A673 (cell line): ENCODE data around the gene ERG. TPM values are rescaled to one million over a fixed set of nuclear protein-coding genes. Genes with fewer than 3 reads are reported as not detected.

Experiments used
- BruUV-seq: library from RNA; stranded (reverse); fragments of 400-500 nt; replicated peaks from 2 replicates; lab custom pipeline; 2021; lab: Mats Ljungman, UMichigan
- CTCF ChIA-PET: fragments of 300-600 bp; sonication (Branson Sonifier 250); formaldehyde crosslinking; loops from one replicate; lab custom pipeline; 2022; ENCODE audit warnings: antibody characterized with exemption; lab: Charles Lee
- POLR2A ChIA-PET: fragments of 300-600 bp; sonication (Branson Sonifier 250); formaldehyde crosslinking; loops from one replicate; lab custom pipeline; 2022; ENCODE audit warnings: antibody characterized with exemption; ENCODE audit not compliant: low non-redundant PET; lab: Charles Lee
- DNase-seq: peaks from one replicate; pipeline ENCODE4 v3.0.0-alpha.2; 2015; ENCODE audit warnings: low spot score
- H3K27ac ChIP-seq: fragments of 200-600 bp; sonication (generic); 2 replicates; pipeline ENCODE4 v1.5.1; 2016; ENCODE audit warnings: mixed run types, low read depth, mild to moderate bottlenecking, mixed read lengths, antibody characterized with exemption, low read length; ENCODE audit not compliant: poor library complexity, severe bottlenecking
- H3K27me3 ChIP-seq: fragments of 200-600 bp; sonication (generic); replicated peaks from 2 replicates; pipeline ENCODE4 v1.6.1; 2017; ENCODE audit warnings: mixed run types, low read depth, mild to moderate bottlenecking, mixed read lengths, antibody characterized with exemption, low read length; ENCODE audit not compliant: insufficient read depth, poor library complexity
- H3K36me3 ChIP-seq: fragments of 200-600 bp; sonication (generic); 2 replicates; pipeline ENCODE4 v1.6.1; 2016; ENCODE audit warnings: mixed run types, mild to moderate bottlenecking, mixed read lengths, antibody characterized with exemption, low read length; ENCODE audit not compliant: insufficient read depth, poor library complexity, severe bottlenecking
- H3K4me1 ChIP-seq: fragments of 200-600 bp; sonication (generic); 2 replicates; pipeline ENCODE4 v1.6.1; 2017; ENCODE audit warnings: mixed run types, mild to moderate bottlenecking, mixed read lengths, antibody characterized with exemption, low read length; ENCODE audit not compliant: insufficient read depth, poor library complexity, severe bottlenecking
- H3K4me3 ChIP-seq: fragments of 200-600 bp; sonication (generic); 2 replicates; pipeline ENCODE4 v1.5.1; 2016; ENCODE audit warnings: low read depth, mixed run types, mild to moderate bottlenecking, mixed read lengths, low read length; ENCODE audit not compliant: poor library complexity, severe bottlenecking
- H3K9me3 ChIP-seq: fragments of 200-600 bp; sonication (generic); 2 replicates; pipeline ENCODE4 v1.6.1; 2016; ENCODE audit warnings: mixed run types, low read depth, mild to moderate bottlenecking, mixed read lengths, antibody characterized with exemption, low read length; ENCODE audit not compliant: poor library complexity, severe bottlenecking
- CTCF ChIP-seq: fragments of 300-800, 200-600 bp; sonication (generic); conservative IDR thresholded peaks from 2 replicates; pipeline ENCODE4 v1.5.1; 2017; ENCODE audit warnings: low read depth, mild to moderate bottlenecking, antibody characterized with exemption, low read length, moderate library complexity, mixed read lengths
- EZH2 ChIP-seq: fragments of 200-600 bp; sonication (generic); IDR thresholded peaks from 2 replicates; pipeline ENCODE4 v1.6.1; 2017; ENCODE audit warnings: borderline replicate concordance, low read depth, mild to moderate bottlenecking, mixed read lengths, antibody characterized with exemption, low read length; ENCODE audit not compliant: poor library complexity, severe bottlenecking
- intact Hi-C: fragments of 100-400 bp; cut with micrococcal nuclease; formaldehyde crosslinking; loops from one replicate; pipeline ENCODE4 v1.10.0; 2022; ENCODE audit not compliant: unreplicated experiment
- total RNA-seq: library from RNA; stranded (reverse); gene quantifications from 2 replicates; pipeline ENCODE4 v1.2.3, GENCODE V29; 2021

The ERG gene
- total RNA-seq, 1 experiment from 2014 or later = not detected

- Histone ChIP-seq H3K9me3 (no peaks in the 10 kb centered on the region), H3K27ac (no peak overlapping the region), H3K4me1 (no peaks in the 10 kb centered on the region), H3K27me3 (peaks cover 22% of the 10 kb centered on the region), H3K4me3 (no peak overlapping the region), H3K36me3 (no peaks in the 10 kb centered on the region)
- intact Hi-C loops = no loop called here
- TF ChIP-seq CTCF (no peak), EZH2 (no peak)
- BruUV-seq = no TSS peak
- ChIA-PET CTCF (no interaction called here), POLR2A (no interaction called here)
- DNase-seq = no peak
These were observed 158.1 kb downstream of the ERG start for GRCh38 chr21:38340131-38340530.

GRCh38 chr21:38337793-38338192, 160.5 kb downstream of the ERG start:
- H3K36me3 ChIP-seq = no peaks in the 10 kb centered on the region
- BruUV-seq = no TSS peak
- H3K27me3 ChIP-seq = peaks cover 8% of the 10 kb centered on the region
- POLR2A ChIA-PET = no interaction called here
- no peak overlapping the region for H3K27ac ChIP-seq
- no peak for DNase-seq
- TF ChIP-seq CTCF = no peak
- TF ChIP-seq EZH2 = no peak
- no peaks in the 10 kb centered on the region for H3K4me1 ChIP-seq
- H3K4me3 ChIP-seq = no peak overlapping the region
- H3K9me3 ChIP-seq = no peaks in the 10 kb centered on the region
- intact Hi-C loops = no loop called here
- CTCF ChIA-PET = no interaction called here

- POLR2A ChIA-PET = no interaction called here
- TF ChIP-seq CTCF = no peak
- no peak for TF ChIP-seq EZH2
- H3K9me3 ChIP-seq = no peaks in the 10 kb centered on the region
These were observed 163.4 kb downstream of the ERG start for GRCh38 chr21:38334866-38335265.

More at GRCh38 chr21:38334866-38335265, 163.4 kb downstream of the ERG start:
- H3K4me3 ChIP-seq = no peak overlapping the region
- no peaks in the 10 kb centered on the region for H3K4me1 ChIP-seq
- H3K27me3 ChIP-seq = peaks cover 11% of the 10 kb centered on the region
- BruUV-seq = no TSS peak
- H3K36me3 ChIP-seq = no peaks in the 10 kb centered on the region
- DNase-seq = no peak
- H3K27ac ChIP-seq = no peak overlapping the region
- CTCF ChIA-PET = no interaction called here
- intact Hi-C loops = no loop called here
